ENCODE results near the gene SYT2. TPM values are rescaled to one million over a fixed set of nuclear protein-coding genes. Genes with fewer than 3 reads are reported as not detected.
A peak's percentile ranks its signal among the peaks of the same experiment; 100 is the strongest.
"Not testable (repeated sequence)": the region's sequence is repeated elsewhere in the genome, so short reads cannot be mapped to it uniquely, and the experiment has no call there.

Gene SYT2
- total RNA-seq, 1 donor = not detected

DNA sequence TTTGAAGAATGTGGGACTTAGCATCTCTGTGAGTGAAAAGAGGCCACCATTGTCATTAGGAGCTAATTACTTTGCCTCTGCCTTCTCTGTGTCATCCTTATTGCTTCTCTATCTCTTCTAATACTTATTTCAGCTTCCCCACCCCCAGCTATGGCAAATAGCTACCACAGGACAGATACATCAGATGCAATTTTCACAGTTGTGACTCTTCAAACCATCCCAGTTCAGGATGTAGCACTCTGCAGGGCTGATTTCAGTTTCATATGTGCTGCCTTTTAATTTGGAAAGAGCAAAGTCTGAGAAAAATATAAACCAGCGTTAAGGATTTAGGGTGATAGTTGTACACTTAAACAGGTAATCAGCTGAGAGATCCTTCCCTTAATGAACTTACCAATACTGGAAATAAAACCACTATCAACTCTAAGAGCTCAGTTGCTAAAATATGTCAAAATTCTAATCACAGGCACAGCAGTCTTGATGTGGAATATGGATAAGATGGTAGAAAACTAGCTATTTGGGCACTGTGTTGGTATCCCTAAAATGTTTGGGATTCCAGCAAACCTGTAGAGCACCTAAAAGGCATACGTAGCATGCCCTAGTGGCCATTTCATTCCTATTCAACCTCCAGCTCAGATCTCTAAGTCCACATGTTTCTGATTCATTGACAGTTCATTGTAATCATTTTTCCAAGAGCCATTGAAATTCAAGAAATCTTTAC lies 148.4 kb downstream of the SYT2 start:
- no peak overlapping the region for H3K4me3 ChIP-seq (ENCODE audit: low read depth, low read length)
- DNase-seq (ENCODE audit: low read depth) = no peak
- TF ChIP-seq, protein P1, sequence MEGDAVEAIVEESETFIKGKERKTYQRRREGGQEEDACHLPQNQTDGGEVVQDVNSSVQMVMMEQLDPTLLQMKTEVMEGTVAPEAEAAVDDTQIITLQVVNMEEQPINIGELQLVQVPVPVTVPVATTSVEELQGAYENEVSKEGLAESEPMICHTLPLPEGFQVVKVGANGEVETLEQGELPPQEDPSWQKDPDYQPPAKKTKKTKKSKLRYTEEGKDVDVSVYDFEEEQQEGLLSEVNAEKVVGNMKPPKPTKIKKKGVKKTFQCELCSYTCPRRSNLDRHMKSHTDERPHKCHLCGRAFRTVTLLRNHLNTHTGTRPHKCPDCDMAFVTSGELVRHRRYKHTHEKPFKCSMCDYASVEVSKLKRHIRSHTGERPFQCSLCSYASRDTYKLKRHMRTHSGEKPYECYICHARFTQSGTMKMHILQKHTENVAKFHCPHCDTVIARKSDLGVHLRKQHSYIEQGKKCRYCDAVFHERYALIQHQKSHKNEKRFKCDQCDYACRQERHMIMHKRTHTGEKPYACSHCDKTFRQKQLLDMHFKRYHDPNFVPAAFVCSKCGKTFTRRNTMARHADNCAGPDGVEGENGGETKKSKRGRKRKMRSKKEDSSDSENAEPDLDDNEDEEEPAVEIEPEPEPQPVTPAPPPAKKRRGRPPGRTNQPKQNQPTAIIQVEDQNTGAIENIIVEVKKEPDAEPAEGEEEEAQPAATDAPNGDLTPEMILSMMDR (IDR thresholded peaks at IDR 0.05; ENCODE audit: insufficient read depth, low read length) = peak; percentile 21

DNA sequence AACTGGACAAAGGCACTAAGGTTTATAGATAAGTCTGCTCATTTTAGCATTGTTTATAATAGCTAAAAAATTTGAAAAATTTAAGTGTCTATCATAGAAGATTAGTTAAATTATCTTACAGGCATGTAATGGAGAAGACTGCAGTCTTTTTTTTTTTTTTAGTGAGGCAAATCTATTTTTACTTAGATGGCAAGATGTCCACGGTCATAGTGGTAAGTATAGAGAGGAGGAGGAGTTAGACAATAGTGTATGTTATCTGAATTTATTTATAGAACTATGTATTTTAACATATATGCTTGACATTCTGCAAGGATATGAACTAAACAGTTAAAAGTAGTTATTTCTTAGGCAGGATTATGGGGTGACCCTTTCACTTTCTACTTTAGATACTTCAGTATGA lies 149.0 kb downstream of the SYT2 start:
- TF ChIP-seq, protein P1 (IDR thresholded peaks at IDR 0.05; ENCODE audit: insufficient read depth, low read length) = no peak
- no peak for DNase-seq (ENCODE audit: low read depth)
- no peak overlapping the region for H3K4me3 ChIP-seq (ENCODE audit: low read depth, low read length)

DNA sequence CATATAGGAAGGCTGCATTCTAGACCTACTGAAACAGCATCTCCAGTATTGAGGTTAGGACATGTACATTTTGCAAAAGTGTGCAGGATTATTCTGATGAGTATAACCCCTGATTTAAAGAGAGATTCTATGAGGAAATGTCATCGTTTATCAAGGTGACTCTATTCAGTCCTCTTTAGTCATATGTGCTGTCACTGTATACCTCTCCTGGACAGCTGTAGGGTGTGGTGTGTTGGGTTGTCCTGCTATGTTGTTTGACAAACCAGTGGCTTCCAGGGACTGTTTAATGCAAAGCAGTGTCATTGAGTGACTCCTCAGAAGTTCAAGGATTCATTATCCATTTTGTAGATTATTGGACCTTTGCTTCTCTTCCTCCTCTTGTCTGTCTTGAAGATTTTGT lies 152.6 kb downstream of the SYT2 start:
- not testable (repeated sequence) for H3K4me3 ChIP-seq (ENCODE audit: low read depth, low read length); DNase-seq (ENCODE audit: low read depth)

- not testable (repeated sequence) for DNase-seq (ENCODE audit: low read depth); H3K4me3 ChIP-seq (ENCODE audit: low read depth, low read length)
These were observed 154.2 kb downstream of the SYT2 start for GRCh38 chr1:202556037-202556436.

DNA sequence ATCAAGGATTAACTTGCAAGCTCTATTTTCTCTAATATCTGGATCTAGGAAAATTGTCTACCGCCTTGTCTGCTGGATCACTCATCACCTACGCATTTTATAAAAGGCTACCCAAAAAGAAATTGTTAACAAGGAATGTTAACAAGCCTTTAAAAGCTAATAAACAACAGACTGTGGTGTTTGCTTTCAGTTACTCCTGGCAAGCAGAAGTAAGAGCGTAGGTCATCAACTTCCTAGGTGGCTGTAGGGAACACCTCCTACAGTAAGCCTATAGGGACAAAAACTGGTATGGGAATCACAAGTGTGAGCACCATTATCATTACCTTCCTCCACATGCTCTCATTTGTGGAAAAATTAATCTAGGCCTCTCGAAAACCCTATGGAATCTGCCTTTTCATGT lies 155.6 kb downstream of the SYT2 start:
- H3K4me3 ChIP-seq (ENCODE audit: low read depth, low read length); DNase-seq (ENCODE audit: low read depth): not testable (repeated sequence)

- DNase-seq (ENCODE audit: low read depth) = peak; percentile 74
- no peak overlapping the region for H3K4me3 ChIP-seq (ENCODE audit: low read depth, low read length)
- TF ChIP-seq, protein P1 (IDR thresholded peaks at IDR 0.05; ENCODE audit: insufficient read depth, low read length) = no peak
These were observed 156.7 kb downstream of the SYT2 start for GRCh38 chr1:202553560-202554038.

DNA sequence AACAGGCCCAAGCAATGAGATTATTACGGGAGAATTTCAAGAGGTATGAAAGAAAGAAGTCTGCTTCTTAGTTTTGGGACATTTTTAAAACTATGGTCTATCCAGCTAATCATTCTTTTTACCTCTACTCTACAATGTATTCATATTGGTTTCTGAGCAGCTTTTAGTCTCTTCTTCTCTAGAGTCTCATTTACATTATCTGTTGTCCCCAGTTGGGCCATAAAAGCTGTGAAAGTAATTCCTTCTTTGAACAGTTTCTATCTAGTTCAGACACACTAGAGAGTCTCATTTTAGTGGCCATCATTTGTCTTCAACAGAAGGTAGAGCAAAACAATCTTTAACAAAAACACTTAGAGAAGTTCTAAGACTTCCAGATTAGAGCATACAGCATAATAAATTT lies 157.2 kb downstream of the SYT2 start:
- not testable (repeated sequence) for DNase-seq (ENCODE audit: low read depth); H3K4me3 ChIP-seq (ENCODE audit: low read depth, low read length)

GRCh38 chr1:202552615-202553014 lies 157.6 kb downstream of the SYT2 start:
- peak; percentile 47 for DNase-seq (ENCODE audit: low read depth)
- not testable (repeated sequence) for H3K4me3 ChIP-seq (ENCODE audit: low read depth, low read length)

DNA sequence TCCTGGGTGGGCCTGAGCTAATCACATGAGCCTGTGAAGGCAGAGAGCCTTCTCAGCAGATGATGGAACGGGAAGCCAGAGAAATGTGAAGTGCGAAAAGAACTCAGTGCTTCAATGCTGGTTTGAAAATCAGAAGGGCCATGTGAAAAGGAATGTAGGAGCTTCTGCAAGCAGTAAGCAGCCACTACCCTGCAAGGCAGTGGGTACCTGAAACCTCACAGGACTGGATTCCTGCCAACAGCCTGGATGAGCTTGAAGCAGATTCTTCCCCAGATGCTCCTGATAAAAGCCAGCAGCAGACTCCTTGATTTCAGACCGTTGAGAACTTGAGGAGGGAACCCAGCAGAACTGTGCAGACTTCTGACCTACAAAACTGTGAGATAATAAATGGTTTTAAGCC lies 158.6 kb downstream of the SYT2 start:
- no peak overlapping the region for H3K4me3 ChIP-seq (ENCODE audit: low read depth, low read length)
- TF ChIP-seq, protein P1 (IDR thresholded peaks at IDR 0.05; ENCODE audit: insufficient read depth, low read length) = no peak
- no peak for DNase-seq (ENCODE audit: low read depth)

DNA sequence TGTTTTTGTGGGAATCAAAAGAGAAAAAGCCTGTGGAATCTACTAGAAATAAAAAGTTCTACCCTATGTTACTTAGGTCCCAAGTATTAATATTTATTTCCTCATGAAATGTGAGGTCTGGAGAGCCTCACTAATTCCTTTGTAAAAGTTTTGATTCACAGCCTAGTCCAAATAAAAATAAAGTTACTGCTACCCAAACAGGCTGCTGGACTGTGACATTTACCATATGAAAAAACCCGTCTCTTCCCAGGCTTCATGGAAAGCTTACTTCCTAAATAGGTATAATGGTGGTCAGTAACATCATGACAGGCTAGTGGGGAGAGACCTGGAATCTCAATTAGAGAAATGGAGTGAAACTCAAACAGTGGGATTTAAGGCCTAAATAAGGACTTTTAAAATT lies 160.2 kb downstream of the SYT2 start:
- not testable (repeated sequence) for DNase-seq (ENCODE audit: low read depth); H3K4me3 ChIP-seq (ENCODE audit: low read depth, low read length)
